Measurements from ENCODE around the gene THOC7.

The THOC7 gene

GRCh38 chr3:63877737-63878393 is 14.3 kb upstream of the THOC7 start:
- DNase-seq: no peak

DNA sequence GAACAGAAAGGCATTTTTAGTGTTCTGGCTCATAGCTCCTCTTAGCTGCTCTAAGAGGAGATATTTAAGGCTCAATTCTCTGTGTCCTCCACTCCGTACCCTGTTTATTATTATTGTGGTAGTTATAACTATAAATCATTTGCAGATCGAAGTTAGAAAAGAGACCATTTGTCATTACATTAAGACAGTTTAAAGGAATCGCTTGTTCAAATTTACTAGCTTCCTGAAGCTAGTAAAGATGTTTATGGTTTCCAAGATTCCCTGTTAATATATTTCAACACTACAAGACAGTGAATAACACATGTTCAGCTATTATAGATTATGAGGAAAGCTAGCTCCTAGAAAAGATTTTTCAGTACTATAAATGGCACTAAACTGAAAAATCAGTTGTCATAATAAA is 12.7 kb upstream of the THOC7 start:
- DNase-seq: no peak

- no peak for DNase-seq
Measured at GRCh38 chr3:63875510-63875909, 11.9 kb upstream of the THOC7 start.

DNA sequence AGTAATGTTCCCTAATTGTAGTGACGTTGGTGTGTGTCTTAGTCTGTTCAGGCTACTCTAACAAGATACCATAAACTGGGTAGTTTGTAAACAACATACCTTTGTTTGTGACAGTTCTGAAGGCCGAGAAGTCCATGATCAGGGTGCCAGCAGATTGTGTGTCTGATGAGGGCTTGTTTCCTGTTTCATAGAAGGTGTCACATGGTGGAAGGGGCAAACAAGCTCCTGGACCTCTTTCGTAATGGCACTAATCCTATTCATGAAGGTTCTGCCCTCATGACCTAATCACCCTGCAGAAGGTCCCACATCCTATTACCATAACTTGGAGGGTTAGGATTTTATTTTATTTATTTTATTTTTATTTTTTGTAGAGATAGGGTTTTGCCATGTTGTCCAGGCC is 11.2 kb upstream of the THOC7 start:
- DNase-seq: no peak

GRCh38 chr3:63872135-63872924 is 8.7 kb upstream of the THOC7 start:
- no peak for DNase-seq

DNA sequence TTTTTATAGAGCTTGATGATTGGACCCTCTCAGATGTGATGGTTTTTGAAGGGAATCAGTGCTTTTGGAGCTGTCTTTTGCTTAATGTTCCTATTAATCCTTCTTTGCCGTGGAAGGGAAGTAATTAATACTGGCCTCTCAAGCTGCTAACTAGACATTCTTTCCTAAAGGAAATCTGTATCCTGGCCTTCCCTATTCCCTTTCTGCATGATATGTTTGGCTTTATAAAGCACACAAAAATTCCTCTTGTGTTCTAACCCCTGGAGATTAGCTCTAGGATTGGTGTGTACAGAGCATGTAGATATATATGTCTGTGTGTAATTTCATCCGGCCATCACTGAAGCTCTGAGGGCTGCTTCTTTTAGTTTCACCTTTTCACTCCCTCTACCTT is 7.0 kb upstream of the THOC7 start:
- DNase-seq: no peak

DNA sequence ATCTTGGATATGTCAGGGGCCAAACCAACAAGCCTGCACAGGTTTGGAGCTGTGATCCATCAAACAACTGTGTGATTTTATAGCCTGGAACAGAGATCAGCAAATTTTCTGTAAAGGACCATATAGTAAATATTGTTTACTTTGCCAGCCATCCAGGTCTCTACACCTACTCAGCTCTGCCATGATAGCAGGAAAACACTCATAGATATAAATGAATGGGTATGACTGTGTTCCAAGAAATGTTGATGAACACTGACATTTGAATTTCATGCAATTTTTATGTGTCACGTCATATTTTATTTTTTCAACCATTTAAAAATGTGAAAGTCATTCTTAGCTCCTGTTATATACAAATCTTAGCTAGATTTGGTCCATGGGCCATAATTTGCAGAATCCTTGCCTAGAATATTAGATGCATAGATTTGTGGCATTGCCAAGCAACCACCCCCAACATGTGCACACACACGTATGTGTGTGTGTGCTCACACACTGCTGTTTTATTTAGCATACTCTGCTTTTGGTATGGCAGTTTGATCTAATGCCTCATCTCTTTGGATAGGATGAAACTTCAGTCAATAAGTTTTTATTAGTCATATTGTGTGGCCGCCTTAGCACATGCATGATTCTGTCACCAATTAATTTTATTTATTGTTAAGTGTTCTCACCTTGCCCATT is 6.5 kb upstream of the THOC7 start:
- DNase-seq: no peak

DNA sequence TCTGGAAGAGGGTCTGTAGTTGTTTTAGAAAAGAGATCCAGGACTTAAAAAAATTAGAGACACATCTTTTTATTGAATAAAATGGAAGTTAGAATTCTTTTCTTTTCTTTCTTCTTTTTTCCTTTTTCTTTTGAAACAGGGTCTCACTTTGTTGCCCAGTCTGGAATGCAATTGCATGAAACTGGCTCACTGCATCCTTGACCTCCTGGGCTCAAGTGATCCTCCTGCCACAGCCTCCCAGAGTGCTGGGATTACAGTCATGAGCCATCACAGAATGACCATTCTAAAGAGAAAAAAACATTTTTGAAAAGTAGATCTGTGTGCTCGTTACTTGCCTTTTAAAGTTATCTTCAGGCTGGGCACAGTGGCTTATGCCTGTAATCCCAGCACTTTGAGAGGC is 3.6 kb upstream of the THOC7 start:
- no peak for DNase-seq

DNA sequence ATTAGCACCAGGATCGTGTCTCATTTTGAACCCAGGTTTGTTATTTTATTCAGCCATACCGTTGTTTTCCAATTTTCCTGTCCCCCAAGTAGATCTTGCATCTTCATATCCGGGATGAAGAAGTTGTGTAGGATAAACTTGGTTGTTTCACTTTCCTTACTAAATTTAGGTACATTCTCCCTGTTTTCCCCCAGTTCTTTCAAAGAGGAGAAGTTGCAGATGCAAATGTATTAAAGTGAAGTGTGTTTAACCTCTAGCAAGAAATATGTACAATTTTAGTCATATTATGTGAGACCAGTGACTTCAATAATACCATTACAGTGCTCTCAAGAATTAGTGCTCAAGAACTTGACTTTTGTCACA is 1.3 kb upstream of the THOC7 start:
- no peak for DNase-seq

DNA sequence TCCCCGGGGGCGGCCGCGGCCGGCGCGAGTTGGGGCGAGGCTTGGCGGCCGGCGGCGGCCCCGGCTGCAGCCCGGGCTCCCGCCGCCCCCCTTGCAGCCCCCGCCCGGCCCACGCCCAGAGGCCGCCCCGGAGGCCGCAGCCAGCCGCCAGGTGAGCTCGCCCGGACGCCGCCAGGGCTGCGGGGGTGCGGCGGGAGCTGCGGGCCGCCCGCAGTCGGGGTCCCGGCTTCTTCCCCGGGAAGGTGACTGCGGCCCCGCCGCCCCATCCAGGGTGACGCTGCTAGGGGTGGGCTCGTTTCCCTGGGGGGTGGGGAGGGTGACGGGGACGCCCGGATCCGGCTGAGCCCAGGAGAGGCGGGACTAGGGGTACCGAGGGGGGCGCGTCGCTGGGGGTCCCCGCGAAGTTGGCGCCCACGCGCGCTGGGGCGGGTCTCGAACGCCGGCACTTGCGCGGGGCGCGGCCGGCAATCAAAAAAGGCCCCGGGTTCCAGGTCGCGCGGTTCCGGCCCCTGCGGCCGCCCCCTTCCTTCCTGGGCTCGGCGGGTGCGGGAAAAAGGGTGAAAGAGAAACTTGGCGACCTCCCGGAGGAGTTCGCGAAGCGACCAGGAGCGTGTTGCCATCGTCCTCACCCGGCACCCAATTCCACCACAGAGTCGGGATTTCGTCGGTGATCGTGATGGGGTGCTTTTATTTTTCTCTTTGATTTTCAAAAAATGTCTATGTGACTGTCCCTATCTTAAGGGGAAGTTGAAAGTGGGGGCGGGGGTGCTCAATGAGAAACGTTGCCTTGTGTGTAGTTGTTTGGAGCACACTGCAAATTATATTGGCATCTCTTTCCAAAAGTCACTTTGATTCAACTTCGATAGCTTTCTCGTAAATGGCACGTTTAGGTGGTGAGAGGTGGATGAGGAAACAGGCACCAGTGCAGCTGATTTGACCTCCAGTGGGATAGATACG is 681 bp upstream of the THOC7 start:
- DNase-seq: no peak

- no peak for DNase-seq
Measured at GRCh38 chr3:63862804-63863149, 828 bp downstream of the THOC7 start.

GRCh38 chr3:63861306-63861705 is 2.3 kb downstream of the THOC7 start:
- no peak for DNase-seq

- no peak for DNase-seq
Measured at GRCh38 chr3:63860776-63861175, 2.8 kb downstream of the THOC7 start.

GRCh38 chr3:63857311-63857710 is 6.3 kb downstream of the THOC7 start:
- DNase-seq: no peak

GRCh38 chr3:63855333-63855940 is 8.2 kb downstream of the THOC7 start:
- no peak for DNase-seq

DNA sequence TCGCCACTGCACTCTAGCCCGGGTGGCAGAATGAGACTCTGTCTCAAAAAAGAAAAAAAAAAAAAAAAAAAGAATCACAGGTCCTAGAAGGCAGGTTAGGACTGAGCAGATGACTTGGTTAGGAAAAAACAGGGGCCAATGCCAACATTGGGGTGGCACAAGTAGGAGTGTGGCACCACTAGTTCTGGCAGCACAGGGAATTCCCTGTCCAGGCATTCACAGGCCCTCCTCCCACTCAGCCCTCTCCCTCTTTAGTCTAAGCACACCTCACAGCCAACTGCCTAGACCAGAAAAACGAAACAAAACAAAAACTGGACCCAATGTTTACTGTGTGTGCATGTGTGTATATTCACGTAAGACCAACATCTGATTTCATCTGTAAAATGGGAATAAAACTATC is 10.5 kb downstream of the THOC7 start:
- DNase-seq: no peak

- DNase-seq: no peak
Measured at GRCh38 chr3:63851287-63851686, 12.3 kb downstream of the THOC7 start.

DNA sequence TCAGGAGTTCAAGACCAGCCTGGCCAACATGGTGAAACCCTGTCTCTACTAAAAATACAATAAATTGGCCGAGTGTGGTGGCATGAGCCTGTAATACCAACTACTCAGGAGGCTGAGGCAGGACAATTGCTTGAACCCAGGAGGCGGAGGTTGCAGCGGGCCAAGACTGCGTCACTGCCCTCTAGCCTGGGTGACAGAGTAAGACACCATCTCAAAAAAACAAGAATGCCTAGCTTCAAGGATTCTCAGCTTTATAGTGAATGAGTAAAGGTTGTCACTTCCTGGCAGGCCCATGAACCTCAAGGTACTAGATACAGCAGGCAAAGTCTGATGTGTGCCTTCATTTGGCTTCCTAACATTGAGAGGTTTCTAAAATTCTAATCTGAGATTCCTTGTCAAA is 14.4 kb downstream of the THOC7 start:
- DNase-seq: no peak

DNA sequence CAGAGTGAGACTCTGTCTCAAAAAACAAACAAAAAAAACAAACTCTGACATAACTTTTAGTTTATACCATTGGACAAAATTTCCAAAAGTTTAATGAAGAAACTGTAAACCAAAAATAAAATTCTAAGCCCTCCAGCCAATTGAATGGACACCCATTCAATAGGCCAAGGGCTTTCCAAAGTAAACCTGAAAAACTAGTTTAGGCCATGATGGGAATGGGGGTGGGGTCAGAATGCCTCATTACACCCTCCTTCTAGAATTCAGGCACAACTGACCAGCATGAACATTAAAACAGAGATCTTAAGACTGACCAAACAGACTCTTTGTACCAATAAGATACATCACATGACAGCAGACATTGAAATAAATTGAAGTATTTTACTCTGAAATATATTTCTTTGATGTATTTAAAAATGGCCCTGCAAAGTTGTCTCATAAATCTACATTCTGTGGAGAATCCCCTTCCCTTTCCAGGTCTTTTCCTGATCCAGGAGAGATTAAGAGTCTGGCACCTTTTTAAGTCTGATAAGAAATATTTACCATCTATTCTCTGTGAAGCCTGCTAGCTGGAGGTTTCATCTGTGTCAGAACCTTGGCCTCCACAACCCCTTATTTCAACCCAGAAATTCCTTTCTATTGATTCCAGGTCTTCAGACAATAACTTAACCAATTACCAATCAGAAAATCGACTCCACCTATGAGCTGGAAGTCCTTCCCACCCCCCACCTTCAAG is 15.7 kb downstream of the THOC7 start:
- DNase-seq: no peak

- no peak for DNase-seq
Measured at GRCh38 chr3:63845215-63845614, 18.4 kb downstream of the THOC7 start.

- no peak for DNase-seq
Measured at GRCh38 chr3:63842127-63842526, 21.5 kb downstream of the THOC7 start.

GRCh38 chr3:63841704-63842103 is 21.9 kb downstream of the THOC7 start:
- no peak for DNase-seq

Data from NCI-H1436 treated with DMSO at 0.1 percent for 48 hours (cell line).